ENCODE measurements around the gene AHNAK. TPM values are rescaled to one million over a fixed set of nuclear protein-coding genes. Genes with fewer than 3 reads are reported as not detected.

The AHNAK gene
- total and polyA plus RNA-seq, 11 donors = 84.4 to 861 (median 384) TPM

DNA sequence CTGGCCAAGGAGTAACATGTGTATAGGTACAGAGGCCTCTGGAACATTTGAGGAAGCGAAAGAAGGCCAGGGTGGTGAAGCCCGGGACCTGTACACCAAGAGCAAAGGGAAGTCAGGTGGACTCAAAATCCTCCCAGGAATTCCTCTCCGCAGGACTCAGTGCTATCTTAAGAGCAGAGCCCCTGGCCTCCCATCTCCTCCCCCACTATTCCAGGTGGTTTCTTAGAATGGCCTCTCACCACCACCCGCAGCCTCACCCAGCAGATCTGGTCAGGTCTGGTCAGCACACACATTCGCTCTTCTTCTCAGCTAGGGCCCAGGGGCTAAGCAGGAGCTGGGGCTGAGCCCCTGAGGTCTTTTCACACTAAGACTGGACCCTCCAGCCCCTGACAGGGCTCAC lies 68.7 kb downstream of the AHNAK start:
- Histone ChIP-seq H3K27me3 (no peaks in the 10 kb centered on the region), H3K9me3 (no peaks in the 10 kb centered on the region), H3K4me1 (peaks cover 0 to 17% (median 0%) of the 10 kb centered on the region in 12 donors), H3K36me3 (no peaks in the 10 kb centered on the region), H3K4me3 (no peak overlapping the region), H3K27ac (no peak overlapping the region)
- DNase-seq = no peak
- TF ChIP-seq CTCF (IDR thresholded peaks at IDR 0.05) (no peak), POLR2A (IDR thresholded peaks at IDR 0.05) (no peak)
- intact Hi-C loops (cut with DNase I) = no loop called here
- ATAC-seq = peak in 1 of 4 donors; percentile 24
- WGBS, 4 donors = 84 to 95% (median 89%) methylated on average over 5 of the region's 5 CpGs

DNA sequence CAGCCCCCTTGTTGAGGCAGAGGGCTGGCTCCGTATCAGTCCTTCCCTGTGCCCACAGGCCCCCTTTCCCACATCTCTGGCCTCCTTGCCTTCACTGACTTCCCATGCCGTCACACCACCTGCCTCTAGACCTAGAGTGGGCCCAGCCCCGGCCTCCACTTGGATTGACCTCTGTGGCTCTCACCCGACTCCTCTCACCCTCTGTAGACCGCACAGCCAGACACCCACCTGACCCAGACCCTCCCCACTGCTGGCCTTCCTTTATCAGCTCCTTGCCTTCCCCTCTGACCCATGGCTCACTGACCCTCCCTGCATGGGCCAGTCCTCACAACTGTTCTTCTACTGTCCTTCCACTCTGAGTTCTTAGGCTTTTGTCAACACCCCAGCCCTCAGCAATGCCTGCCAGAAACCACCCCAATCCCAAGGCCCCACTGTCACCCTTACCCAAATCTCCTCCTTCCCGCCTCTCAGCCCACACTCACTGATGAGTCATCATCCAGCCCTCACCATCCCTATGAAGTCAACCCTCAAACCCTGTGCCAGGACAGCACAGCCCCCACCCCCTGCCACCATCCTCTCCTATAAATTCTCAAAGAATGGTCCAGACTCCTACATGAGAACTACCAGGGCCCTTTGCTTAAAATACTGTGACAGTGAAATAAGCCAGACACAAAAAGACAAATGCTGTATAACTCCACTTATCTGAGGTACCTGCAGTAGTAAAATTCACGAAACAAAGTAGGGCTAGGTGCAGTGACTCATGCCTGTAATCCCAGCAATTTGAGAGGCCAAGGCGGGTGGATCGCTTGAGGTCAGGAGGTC lies 74.3 kb downstream of the AHNAK start:
- TF ChIP-seq CTCF (IDR thresholded peaks at IDR 0.05) (no peak), POLR2A (IDR thresholded peaks at IDR 0.05) (no peak)
- intact Hi-C loops (cut with DNase I) = no loop called here
- Histone ChIP-seq H3K27me3 (no peaks in the 10 kb centered on the region), H3K4me1 (peaks cover 0 to 4% (median 0%) of the 10 kb centered on the region in 12 donors), H3K27ac (peak overlapping the region in 1 of 12 donors; percentile 82), H3K9me3 (no peaks in the 10 kb centered on the region), H3K36me3 (no peaks in the 10 kb centered on the region), H3K4me3 (no peak overlapping the region)
- DNase-seq (no peak), ATAC-seq (peak; percentile 5 to 64 (median 31))
- WGBS, 4 donors = 76 to 83% (median 80%) methylated on average over 9 of the region's 9 CpGs

DNA sequence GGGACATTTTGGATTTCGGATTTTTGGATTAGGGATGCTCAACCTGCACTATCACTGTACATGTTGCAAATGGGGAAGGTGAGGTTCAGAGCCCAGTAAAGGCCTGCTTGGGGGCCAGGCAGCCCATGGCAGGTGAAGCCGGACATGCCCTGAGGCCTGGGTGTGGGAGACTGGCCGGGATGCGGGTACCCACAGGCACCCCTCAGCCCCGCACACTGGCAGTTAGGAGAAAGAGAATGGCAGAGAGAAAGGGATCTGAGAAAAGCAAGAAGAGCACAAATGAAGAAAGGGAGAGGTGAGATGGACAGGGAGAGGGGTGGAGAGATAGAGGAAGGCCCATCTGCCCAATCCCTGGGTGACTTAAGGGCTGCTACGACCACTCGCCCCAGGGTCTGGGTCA lies 75.0 kb downstream of the AHNAK start:
- Histone ChIP-seq H3K27ac (peak overlapping the region in 1 of 12 donors; percentile 82), H3K36me3 (no peaks in the 10 kb centered on the region), H3K27me3 (no peaks in the 10 kb centered on the region), H3K4me1 (peaks cover 0 to 4% (median 0%) of the 10 kb centered on the region in 12 donors), H3K9me3 (no peaks in the 10 kb centered on the region), H3K4me3 (no peak overlapping the region)
- 95 to 99% (median 98%) methylated on average over 7 of the region's 7 CpGs for WGBS, 4 donors
- DNase-seq (no peak), ATAC-seq (peak in 1 of 4 donors; percentile 18)
- TF ChIP-seq POLR2A (IDR thresholded peaks at IDR 0.05) (no peak), CTCF (IDR thresholded peaks at IDR 0.05) (no peak)
- intact Hi-C loops (cut with DNase I) = no loop called here

- Histone ChIP-seq H3K36me3 (no peaks in the 10 kb centered on the region), H3K4me1 (peaks cover 0 to 4% (median 0%) of the 10 kb centered on the region in 12 donors), H3K9me3 (no peaks in the 10 kb centered on the region), H3K27me3 (no peaks in the 10 kb centered on the region), H3K4me3 (no peak overlapping the region), H3K27ac (no peak overlapping the region)
- no peak for DNase-seq
- no peak for TF ChIP-seq CTCF (IDR thresholded peaks at IDR 0.05)
- TF ChIP-seq POLR2A (IDR thresholded peaks at IDR 0.05) = no peak
- no peak for ATAC-seq
- intact Hi-C loops (cut with DNase I) = no loop called here
- 73 to 84% (median 79%) methylated on average over 2 of the region's 2 CpGs for WGBS, 4 donors
Observed at GRCh38 chr11:62468577-62468976, 78.0 kb downstream of the AHNAK start.
